ENCODE data around the gene ANKRD17.
"Not testable (repeated sequence)": the region's sequence is repeated elsewhere in the genome, so short reads cannot be mapped to it uniquely, and the experiment has no call there.

The ANKRD17 gene

GRCh38 chr4:73303711-73304110 lies 45.1 kb upstream of the ANKRD17 start:
- Histone ChIP-seq H3K9me2 (replicated peaks; ENCODE audit: control insufficient read depth, low read length) (no peaks in the 10 kb centered on the region), H4K20me1 (ENCODE audit: control insufficient read depth, insufficient read depth, low read depth, low read length) (no peaks in the 10 kb centered on the region), H3K27ac (ENCODE audit: low read depth, low read length) (no peak overlapping the region), H3K36me3 (ENCODE audit: control insufficient read depth, low read length) (no peaks in the 10 kb centered on the region), H3F3A (ENCODE audit: control insufficient read depth, insufficient read depth) (0 out of 2 replicates have a peak, but pooled peaks cover 3% of the 10 kb centered on the region), H3K27me3 (ENCODE audit: control insufficient read depth, low read length) (no peaks in the 10 kb centered on the region), H3K4me2 (ENCODE audit: low read length) (no peak overlapping the region), H3K79me2 (ENCODE audit: control insufficient read depth, low read length) (no peaks in the 10 kb centered on the region), H3K4me3 (ENCODE audit: low read length) (no peak overlapping the region), H3K4me1 (ENCODE audit: control insufficient read depth, low read length) (peaks cover 8% of the 10 kb centered on the region), H3K9me3 (ENCODE audit: control insufficient read depth, insufficient read depth, low read length) (no peaks in the 10 kb centered on the region)
- TF ChIP-seq EZH2phosphoT487 (IDR thresholded peaks at IDR 0.05; ENCODE audit: borderline replicate concordance, low read length) (no peak), CTCF (IDR thresholded peaks at IDR 0.05; ENCODE audit: low read depth, low read length, poor library complexity, severe bottlenecking) (no peak)

- Histone ChIP-seq H3F3A (ENCODE audit: control insufficient read depth, insufficient read depth) (no peaks in the 10 kb centered on the region), H3K27me3 (ENCODE audit: control insufficient read depth, low read length) (no peaks in the 10 kb centered on the region), H3K9me3 (ENCODE audit: control insufficient read depth, insufficient read depth, low read length) (no peaks in the 10 kb centered on the region), H3K36me3 (ENCODE audit: control insufficient read depth, low read length) (no peaks in the 10 kb centered on the region), H3K9me2 (replicated peaks; ENCODE audit: control insufficient read depth, low read length) (no peaks in the 10 kb centered on the region), H4K20me1 (ENCODE audit: control insufficient read depth, insufficient read depth, low read depth, low read length) (no peaks in the 10 kb centered on the region), H3K4me1 (ENCODE audit: control insufficient read depth, low read length) (no peaks in the 10 kb centered on the region), H3K4me2 (ENCODE audit: low read length) (no peak overlapping the region), H3K4me3 (ENCODE audit: low read length) (no peak overlapping the region), H3K79me2 (ENCODE audit: control insufficient read depth, low read length) (no peaks in the 10 kb centered on the region), H3K27ac (ENCODE audit: low read depth, low read length) (no peak overlapping the region)
- TF ChIP-seq EZH2phosphoT487 (IDR thresholded peaks at IDR 0.05; ENCODE audit: borderline replicate concordance, low read length) = no peak
- no peak for TF ChIP-seq CTCF (IDR thresholded peaks at IDR 0.05; ENCODE audit: low read depth, low read length, poor library complexity, severe bottlenecking)
These were observed 41.1 kb upstream of the ANKRD17 start for GRCh38 chr4:73299548-73300280.

- H3K79me2 ChIP-seq (ENCODE audit: control insufficient read depth, low read length); H3K27ac ChIP-seq (ENCODE audit: low read depth, low read length); H3K36me3 ChIP-seq (ENCODE audit: control insufficient read depth, low read length); H3F3A ChIP-seq (ENCODE audit: control insufficient read depth, insufficient read depth); H4K20me1 ChIP-seq (ENCODE audit: control insufficient read depth, insufficient read depth, low read depth, low read length); H3K4me2 ChIP-seq (ENCODE audit: low read length); H3K9me3 ChIP-seq (ENCODE audit: control insufficient read depth, insufficient read depth, low read length); H3K9me2 ChIP-seq (replicated peaks; ENCODE audit: control insufficient read depth, low read length); H3K27me3 ChIP-seq (ENCODE audit: control insufficient read depth, low read length); H3K4me3 ChIP-seq (ENCODE audit: low read length); H3K4me1 ChIP-seq (ENCODE audit: control insufficient read depth, low read length): not testable (repeated sequence)
These were observed 34.1 kb upstream of the ANKRD17 start for GRCh38 chr4:73292661-73293060.

- no peak overlapping the region for H3K27ac ChIP-seq (ENCODE audit: low read depth, low read length)
- H3K79me2 ChIP-seq (ENCODE audit: control insufficient read depth, low read length) = no peaks in the 10 kb centered on the region
- no peaks in the 10 kb centered on the region for H3K4me1 ChIP-seq (ENCODE audit: control insufficient read depth, low read length)
- H3K27me3 ChIP-seq (ENCODE audit: control insufficient read depth, low read length) = no peaks in the 10 kb centered on the region
- H3K36me3 ChIP-seq (ENCODE audit: control insufficient read depth, low read length) = no peaks in the 10 kb centered on the region
- no peaks in the 10 kb centered on the region for H3F3A ChIP-seq (ENCODE audit: control insufficient read depth, insufficient read depth)
- H4K20me1 ChIP-seq (ENCODE audit: control insufficient read depth, insufficient read depth, low read depth, low read length) = no peaks in the 10 kb centered on the region
- H3K9me3 ChIP-seq (ENCODE audit: control insufficient read depth, insufficient read depth, low read length) = peaks cover 13% of the 10 kb centered on the region
- H3K4me3 ChIP-seq (ENCODE audit: low read length) = no peak overlapping the region
- TF ChIP-seq CTCF (IDR thresholded peaks at IDR 0.05; ENCODE audit: low read depth, low read length, poor library complexity, severe bottlenecking) = no peak
- no peak for TF ChIP-seq EZH2phosphoT487 (IDR thresholded peaks at IDR 0.05; ENCODE audit: borderline replicate concordance, low read length)
- H3K9me2 ChIP-seq (replicated peaks; ENCODE audit: control insufficient read depth, low read length) = no peaks in the 10 kb centered on the region
- no peak overlapping the region for H3K4me2 ChIP-seq (ENCODE audit: low read length)
These were observed 23.4 kb upstream of the ANKRD17 start for GRCh38 chr4:73281982-73282381.

Measured in DOHH2 (cell line).